RWPE2 (cell line): ENCODE measurements around the gene CHRNA7.
"Not testable (repeated sequence)": the region's sequence is repeated elsewhere in the genome, so short reads cannot be mapped to it uniquely, and the experiment has no call there.

Experiments
- ATAC-seq: fragments of 200-7000 bp; cut with Tn5 transposase; 3 replicates; pipeline ENCODE4 v1.9.1; 2021; ENCODE audit warnings: low read depth
- DNase-seq: peaks from one replicate; pipeline ENCODE4 v3.0.0-alpha.2; 2020; ENCODE audit warnings: low spot score
- H3K27ac ChIP-seq: fragments of 450-650 bp; 2 replicates; pipeline ENCODE4 v1.5.1; 2017; ENCODE audit warnings: mild to moderate bottlenecking; ENCODE audit not compliant: poor library complexity, severe bottlenecking
- H3K27me3 ChIP-seq: fragments of 250-450 bp; sonication (Bioruptor Pico); 2 replicates; pipeline ENCODE4 v1.5.1; 2021; ENCODE audit warnings: mild to moderate bottlenecking, moderate library complexity; ENCODE audit not compliant: insufficient read depth, poor library complexity, severe bottlenecking
- H3K36me3 ChIP-seq: fragments of 250-450 bp; sonication (Bioruptor Pico); 2 replicates; pipeline ENCODE4 v1.5.1; 2020; ENCODE audit warnings: low read depth, mild to moderate bottlenecking, moderate library complexity
- H3K4me1 ChIP-seq: fragments of 250-450 bp; sonication (Bioruptor Pico); 2 replicates; pipeline ENCODE4 v1.5.1; 2021; ENCODE audit warnings: mild to moderate bottlenecking, moderate library complexity; ENCODE audit not compliant: insufficient read depth, poor library complexity, severe bottlenecking
- H3K4me3 ChIP-seq: fragments of 250-450 bp; sonication (Bioruptor Pico); 2 replicates; pipeline ENCODE4 v1.5.1; 2021; ENCODE audit warnings: mild to moderate bottlenecking, moderate library complexity; ENCODE audit not compliant: severe bottlenecking
- H3K9me3 ChIP-seq: fragments of 250-450 bp; sonication (Bioruptor Pico); 2 replicates; pipeline ENCODE4 v1.5.1; 2021; ENCODE audit warnings: mild to moderate bottlenecking, moderate library complexity; ENCODE audit not compliant: severe bottlenecking
- TF ChIP-seq, protein P1 (sequence below): fragments of 450-650 bp; IDR thresholded peaks from one replicate; pipeline ENCODE4 v1.5.1; 2017; ENCODE audit warnings: mild to moderate bottlenecking, moderate library complexity; ENCODE audit not compliant: poor library complexity, severe bottlenecking

Gene CHRNA7

DNA sequence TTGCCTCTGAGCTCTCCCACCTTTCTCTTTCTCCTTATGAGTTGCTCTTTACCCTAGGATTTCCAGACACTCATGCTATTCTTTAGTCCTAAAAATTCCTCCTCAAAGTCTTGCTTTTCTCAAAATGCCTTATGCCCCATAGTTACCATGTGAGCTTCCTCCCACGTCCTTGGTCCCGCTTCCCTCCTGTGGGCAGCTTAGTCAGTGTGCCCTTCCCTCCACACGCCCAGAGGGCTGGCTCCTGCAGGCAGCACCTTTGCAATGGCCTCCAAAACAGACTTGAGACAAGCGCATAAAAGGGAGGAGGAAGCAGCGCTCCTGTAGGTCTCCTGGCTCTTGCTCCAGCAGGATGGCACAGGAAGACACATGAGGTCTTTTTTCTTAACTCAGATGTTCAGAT, 168.6 kb downstream of the CHRNA7 start:
- not testable (repeated sequence) for H3K36me3 ChIP-seq, H3K9me3 ChIP-seq, H3K4me1 ChIP-seq, H3K4me3 ChIP-seq, H3K27me3 ChIP-seq, H3K27ac ChIP-seq, DNase-seq
- ATAC-seq: peak; percentile 35; the same call in 1 of the 3 replicates

DNA sequence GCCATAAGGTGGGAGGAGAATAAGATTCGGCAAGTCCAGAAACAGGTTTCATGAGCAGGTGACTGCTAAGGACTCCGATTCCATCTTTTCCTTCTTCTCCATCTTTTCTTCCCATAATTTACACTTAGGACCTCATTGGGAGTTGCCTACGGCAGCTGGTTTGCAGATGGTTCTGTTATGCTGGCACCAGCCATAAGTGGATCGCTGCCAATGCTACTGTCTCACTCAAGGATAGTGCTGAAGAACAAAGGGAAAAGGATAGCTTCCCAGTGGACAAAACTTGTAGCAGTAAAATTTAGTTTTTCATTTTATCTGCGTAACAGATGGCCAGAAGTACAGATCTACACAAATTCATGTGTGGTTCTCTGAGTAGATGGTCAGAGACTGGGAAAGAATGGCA, 178.8 kb downstream of the CHRNA7 start:
- H3K27ac ChIP-seq, DNase-seq, H3K36me3 ChIP-seq, H3K9me3 ChIP-seq, H3K4me3 ChIP-seq, H3K27me3 ChIP-seq, ATAC-seq, H3K4me1 ChIP-seq: not testable (repeated sequence)

- TF ChIP-seq, protein P1, sequence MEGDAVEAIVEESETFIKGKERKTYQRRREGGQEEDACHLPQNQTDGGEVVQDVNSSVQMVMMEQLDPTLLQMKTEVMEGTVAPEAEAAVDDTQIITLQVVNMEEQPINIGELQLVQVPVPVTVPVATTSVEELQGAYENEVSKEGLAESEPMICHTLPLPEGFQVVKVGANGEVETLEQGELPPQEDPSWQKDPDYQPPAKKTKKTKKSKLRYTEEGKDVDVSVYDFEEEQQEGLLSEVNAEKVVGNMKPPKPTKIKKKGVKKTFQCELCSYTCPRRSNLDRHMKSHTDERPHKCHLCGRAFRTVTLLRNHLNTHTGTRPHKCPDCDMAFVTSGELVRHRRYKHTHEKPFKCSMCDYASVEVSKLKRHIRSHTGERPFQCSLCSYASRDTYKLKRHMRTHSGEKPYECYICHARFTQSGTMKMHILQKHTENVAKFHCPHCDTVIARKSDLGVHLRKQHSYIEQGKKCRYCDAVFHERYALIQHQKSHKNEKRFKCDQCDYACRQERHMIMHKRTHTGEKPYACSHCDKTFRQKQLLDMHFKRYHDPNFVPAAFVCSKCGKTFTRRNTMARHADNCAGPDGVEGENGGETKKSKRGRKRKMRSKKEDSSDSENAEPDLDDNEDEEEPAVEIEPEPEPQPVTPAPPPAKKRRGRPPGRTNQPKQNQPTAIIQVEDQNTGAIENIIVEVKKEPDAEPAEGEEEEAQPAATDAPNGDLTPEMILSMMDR: no peak
- Histone ChIP-seq H3K4me3 (no peak overlapping the region), H3K9me3 (no peaks in the 10 kb centered on the region), H3K4me1 (no peaks in the 10 kb centered on the region), H3K36me3 (no peaks in the 10 kb centered on the region), H3K27me3 (peaks cover 12% of the 10 kb centered on the region), H3K27ac (no peak overlapping the region)
- DNase-seq (no peak), ATAC-seq (no peak)
Observed at GRCh38 chr15:32218666-32219065, 188.4 kb downstream of the CHRNA7 start.
